Astrocyte (in vitro differentiated cells and primary cell): ENCODE measurements around the gene EOGT.

ENCODE experiments used
- CTCF ChIP-seq: IDR thresholded peaks from 2 replicates; pipeline ENCODE4 v1.5.1; 2011; ENCODE audit warnings: low read depth, mild to moderate bottlenecking, inconsistent platforms, low read length, moderate library complexity; ENCODE audit not compliant: insufficient read depth
- EZH2 ChIP-seq: IDR thresholded peaks from 2 replicates; pipeline ENCODE4 v1.6.1; 2012; ENCODE audit warnings: mild to moderate bottlenecking, low read length, inconsistent platforms; ENCODE audit not compliant: insufficient read depth

GRCh38 chr3:68964694-68965093 lies 48.8 kb downstream of the EOGT start:
- TF ChIP-seq CTCF (no peak), EZH2 (no peak)
